Measurements from ENCODE around the gene NUDT9.
"Not testable (repeated sequence)": the region's sequence is repeated elsewhere in the genome, so short reads cannot be mapped to it uniquely, and the experiment has no call there.

The NUDT9 gene

DNA sequence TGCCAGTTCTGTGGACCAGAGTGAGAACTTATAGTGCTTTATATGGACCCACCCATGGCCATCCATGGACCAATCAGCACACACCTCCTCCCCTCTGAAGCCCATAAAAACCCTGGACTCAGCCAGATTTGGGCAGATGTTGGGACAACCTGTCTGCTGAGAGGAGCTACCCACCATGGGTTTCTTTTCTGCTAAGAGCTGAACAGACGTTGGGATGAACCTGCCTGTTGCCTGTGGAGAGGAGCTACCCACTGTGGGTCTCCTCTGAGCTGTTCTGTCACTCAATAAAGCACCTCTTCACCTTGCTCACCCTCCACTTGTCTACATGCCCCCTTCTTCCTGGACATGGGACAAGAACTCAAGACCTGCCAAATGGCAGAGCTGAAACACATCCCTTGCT, 22.4 kb upstream of the NUDT9 start:
- no peak for DNase-seq (ENCODE audit: low spot score)

DNA sequence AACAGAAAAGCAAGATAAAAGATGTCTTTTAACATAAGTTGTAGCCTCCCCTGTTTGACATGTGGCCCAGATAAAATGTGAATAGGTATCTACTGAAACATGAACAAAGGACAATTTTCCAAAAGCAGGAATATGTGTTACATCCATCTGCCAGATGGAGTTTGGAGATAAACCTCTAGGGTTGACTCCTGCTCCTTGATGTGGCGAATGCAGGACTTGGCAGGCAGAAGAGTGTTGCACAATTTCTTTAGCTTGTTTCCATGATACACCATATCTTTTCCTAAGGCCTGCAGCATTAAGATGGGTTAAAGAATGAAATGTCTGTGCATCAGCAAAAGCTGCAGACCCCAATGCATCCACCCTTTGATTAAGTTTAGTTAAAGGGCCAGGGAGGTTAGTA, 18.6 kb upstream of the NUDT9 start:
- DNase-seq (ENCODE audit: low spot score) = not testable (repeated sequence)

More for the DNA sequence above, 22.4 kb upstream of the NUDT9 start:
- TF ChIP-seq, protein P1, sequence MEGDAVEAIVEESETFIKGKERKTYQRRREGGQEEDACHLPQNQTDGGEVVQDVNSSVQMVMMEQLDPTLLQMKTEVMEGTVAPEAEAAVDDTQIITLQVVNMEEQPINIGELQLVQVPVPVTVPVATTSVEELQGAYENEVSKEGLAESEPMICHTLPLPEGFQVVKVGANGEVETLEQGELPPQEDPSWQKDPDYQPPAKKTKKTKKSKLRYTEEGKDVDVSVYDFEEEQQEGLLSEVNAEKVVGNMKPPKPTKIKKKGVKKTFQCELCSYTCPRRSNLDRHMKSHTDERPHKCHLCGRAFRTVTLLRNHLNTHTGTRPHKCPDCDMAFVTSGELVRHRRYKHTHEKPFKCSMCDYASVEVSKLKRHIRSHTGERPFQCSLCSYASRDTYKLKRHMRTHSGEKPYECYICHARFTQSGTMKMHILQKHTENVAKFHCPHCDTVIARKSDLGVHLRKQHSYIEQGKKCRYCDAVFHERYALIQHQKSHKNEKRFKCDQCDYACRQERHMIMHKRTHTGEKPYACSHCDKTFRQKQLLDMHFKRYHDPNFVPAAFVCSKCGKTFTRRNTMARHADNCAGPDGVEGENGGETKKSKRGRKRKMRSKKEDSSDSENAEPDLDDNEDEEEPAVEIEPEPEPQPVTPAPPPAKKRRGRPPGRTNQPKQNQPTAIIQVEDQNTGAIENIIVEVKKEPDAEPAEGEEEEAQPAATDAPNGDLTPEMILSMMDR (IDR thresholded peaks at IDR 0.05; ENCODE audit: extremely low read depth, missing control alignments) = no peak

DNA sequence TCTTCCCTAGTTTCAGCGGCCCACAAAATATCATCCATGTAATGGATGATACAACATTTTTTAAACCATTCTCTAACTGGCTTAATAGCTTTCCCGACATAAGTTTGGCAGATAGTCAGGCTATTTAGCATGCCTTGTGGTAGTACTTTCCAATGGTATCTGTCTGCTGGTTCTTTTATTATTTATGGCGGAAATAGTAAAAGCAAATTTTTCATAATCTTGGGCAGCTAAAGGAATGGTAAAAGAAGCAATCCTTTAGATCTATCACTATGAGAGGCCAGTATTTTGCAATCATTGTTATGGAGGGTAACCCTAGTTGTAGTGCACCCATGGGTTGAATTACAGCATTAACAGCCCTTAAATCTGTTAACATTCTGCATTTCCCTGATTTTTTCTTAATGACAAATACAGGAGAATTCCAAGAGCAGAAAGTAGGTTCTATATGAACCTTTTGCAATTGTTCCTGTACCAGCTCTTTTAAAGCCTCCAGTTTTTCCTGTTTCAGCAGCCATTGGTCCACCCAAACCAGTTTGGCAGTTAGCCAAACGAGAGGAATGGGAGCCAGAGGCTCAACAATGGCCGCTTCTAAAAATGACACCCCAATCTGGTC, 17.1 kb upstream of the NUDT9 start:
- no peak for DNase-seq (ENCODE audit: low spot score)
- TF ChIP-seq, protein P1 (IDR thresholded peaks at IDR 0.05; ENCODE audit: extremely low read depth, missing control alignments) = no peak

DNA sequence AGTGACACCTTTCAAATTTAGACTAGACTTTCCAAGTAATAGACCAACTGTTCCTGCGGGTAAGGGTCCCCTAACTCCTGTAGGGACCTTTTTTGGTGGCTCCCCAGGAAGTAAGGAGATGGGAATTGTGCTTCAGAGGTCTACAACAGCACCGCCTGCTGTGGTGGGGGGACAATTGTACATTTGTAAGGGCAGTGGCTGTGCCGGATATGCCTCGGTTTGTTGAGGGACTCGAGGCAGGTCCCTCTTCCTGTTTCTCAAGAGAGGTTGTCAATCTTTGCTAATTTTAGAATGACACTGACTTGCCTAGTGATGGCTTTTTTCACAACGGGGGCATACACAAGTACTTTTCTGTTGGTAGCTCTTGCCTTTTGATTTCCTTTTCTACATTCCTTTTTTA, 15.9 kb upstream of the NUDT9 start:
- DNase-seq (ENCODE audit: low spot score) = no peak
- TF ChIP-seq, protein P1 (IDR thresholded peaks at IDR 0.05; ENCODE audit: extremely low read depth, missing control alignments) = no peak

DNA sequence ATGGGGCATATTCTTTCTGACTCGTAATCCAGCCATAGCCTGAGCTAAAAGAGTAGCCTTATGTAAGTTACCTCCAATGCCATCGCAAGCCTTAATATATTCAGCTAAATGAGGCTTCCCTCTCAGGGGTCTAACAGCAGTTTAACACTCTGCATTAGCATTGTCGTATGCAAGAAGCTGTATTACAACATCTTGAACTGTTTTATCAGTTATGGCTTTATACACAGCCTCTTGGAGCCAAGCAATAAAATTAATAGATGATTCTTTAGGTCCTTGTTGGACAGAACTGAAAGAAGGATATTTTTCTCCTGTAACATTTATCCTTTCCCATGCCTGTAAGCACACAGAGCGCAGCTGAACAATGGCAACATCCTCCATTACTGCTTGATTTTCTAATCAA, 15.5 kb upstream of the NUDT9 start:
- not testable (repeated sequence) for DNase-seq (ENCODE audit: low spot score)

DNA sequence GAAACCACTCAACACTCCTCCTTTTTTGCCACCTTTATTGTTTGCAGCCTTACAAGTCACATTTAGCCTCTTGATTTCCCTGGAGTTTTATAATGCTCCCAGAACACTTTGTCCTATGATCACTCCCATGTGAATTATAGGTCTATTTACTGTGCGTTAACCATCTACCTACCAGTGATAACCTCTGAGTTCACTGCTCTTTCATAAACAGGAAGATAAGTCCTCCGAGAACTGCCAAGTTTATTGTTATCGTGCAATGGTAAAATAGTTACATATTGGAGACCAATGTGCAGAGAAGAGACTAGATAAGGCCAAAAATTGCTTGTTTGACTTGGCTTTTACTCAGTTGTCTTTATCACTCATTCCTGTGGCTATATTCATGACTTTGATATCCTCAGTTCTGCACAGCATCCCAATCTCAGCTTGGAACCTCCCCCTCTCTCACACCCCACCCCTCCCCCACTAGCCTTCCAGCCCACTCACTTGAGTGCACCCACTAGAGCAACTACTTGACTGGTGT, 12.9 kb upstream of the NUDT9 start:
- TF ChIP-seq, protein P1 (IDR thresholded peaks at IDR 0.05; ENCODE audit: extremely low read depth, missing control alignments) = no peak

DNA sequence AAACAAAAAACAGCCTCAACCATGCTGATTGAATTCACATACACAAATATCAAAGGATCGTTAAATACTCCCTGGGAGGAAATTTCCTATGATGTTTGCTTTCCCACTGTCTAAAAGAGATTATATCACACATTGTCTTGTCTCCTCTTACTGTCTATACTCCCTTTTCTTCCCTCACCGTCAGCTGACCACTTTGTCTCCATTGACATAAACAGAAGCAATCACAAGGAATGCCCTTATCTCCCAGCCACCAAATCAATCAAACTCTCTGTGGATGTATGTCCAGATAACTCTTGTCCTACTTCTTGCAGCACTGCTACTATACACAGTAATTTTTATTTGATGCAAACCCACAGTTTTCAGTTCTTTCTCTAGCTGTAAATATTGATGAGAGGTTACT, 12.2 kb upstream of the NUDT9 start:
- no peak for DNase-seq (ENCODE audit: low spot score)
- TF ChIP-seq, protein P1 (IDR thresholded peaks at IDR 0.05; ENCODE audit: extremely low read depth, missing control alignments) = no peak

More for the DNA sequence above, 12.9 kb upstream of the NUDT9 start:
- no peak for DNase-seq (ENCODE audit: low spot score)

DNA sequence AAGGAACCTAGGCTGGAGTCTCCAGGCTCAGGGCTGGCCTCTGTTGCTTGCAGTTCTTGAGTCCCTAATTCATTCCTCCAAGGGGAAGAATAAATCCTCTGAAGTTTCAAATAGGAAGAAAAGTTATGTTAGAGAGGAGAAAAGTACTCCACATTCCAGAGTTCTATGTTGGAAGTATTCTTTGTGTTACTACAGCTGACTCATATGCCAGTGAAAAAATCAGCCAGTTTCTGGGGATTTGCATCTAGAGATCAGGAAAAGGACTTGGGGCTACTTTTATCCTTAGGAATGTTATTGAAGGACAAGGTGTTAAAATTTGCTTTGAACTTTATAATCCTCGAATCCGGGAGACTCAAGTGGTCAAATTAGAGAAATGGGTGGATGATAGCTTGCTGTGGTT, 11.7 kb upstream of the NUDT9 start:
- DNase-seq (ENCODE audit: low spot score) = no peak
- TF ChIP-seq, protein P1 (IDR thresholded peaks at IDR 0.05; ENCODE audit: extremely low read depth, missing control alignments) = no peak

Data from GM20000 (cell line).